PC-9 (cell line): ENCODE results near the gene OR2A25. TPM values are rescaled to one million over a fixed set of nuclear protein-coding genes. Genes with fewer than 3 reads are reported as not detected.

Experiments used
- BruUV-seq: library from RNA; stranded (reverse); fragments of 400-500 nt; replicated peaks from 2 replicates; lab custom pipeline; 2021; lab: Mats Ljungman, UMichigan
- CTCF ChIA-PET: fragments of 300-600 bp; sonication (Branson Sonifier 250); formaldehyde crosslinking; loops from one replicate; lab custom pipeline; 2022; ENCODE audit warnings: antibody characterized with exemption; lab: Charles Lee
- POLR2A ChIA-PET: fragments of 300-600 bp; sonication (Branson Sonifier 250); formaldehyde crosslinking; loops from one replicate; lab custom pipeline; 2022; ENCODE audit warnings: antibody characterized with exemption; ENCODE audit not compliant: unreplicated experiment; lab: Charles Lee
- DNase-seq, 2 experiments: peaks; one replicate each; pipeline versions ENCODE4 v3.0.0 to v3.0.0-alpha.2; 2015 to 2022; ENCODE audit warnings: mixed read lengths in 1 of 2
- H2AFZ ChIP-seq: fragments of 200-600 bp; sonication (generic); 2 replicates; pipeline ENCODE4 v1.8.1; 2017; ENCODE audit warnings: antibody characterized with exemption
- H3F3A ChIP-seq: fragments of 200-600 bp; sonication (generic); 2 replicates; pipeline ENCODE4 v1.8.1; 2017; ENCODE audit warnings: antibody characterized with exemption, mild to moderate bottlenecking, low read depth; ENCODE audit not compliant: insufficient read depth
- H3K27ac ChIP-seq: fragments of 200-600 bp; sonication (generic); 2 replicates; pipeline ENCODE4 v1.6.1; 2016; ENCODE audit warnings: mixed run types
- H3K27me3 ChIP-seq: fragments of 200-600 bp; sonication (generic); 2 replicates; pipeline ENCODE4 v1.6.1; 2016; ENCODE audit warnings: low read depth, mixed run types; ENCODE audit not compliant: insufficient read depth
- H3K36me3 ChIP-seq: fragments of 200-600 bp; sonication (generic); 2 replicates; pipeline ENCODE4 v1.6.1; 2016; ENCODE audit warnings: low read depth, mixed run types
- H3K4me1 ChIP-seq: fragments of 200-600 bp; sonication (generic); replicated peaks from 2 replicates; pipeline ENCODE4 v1.6.1; 2016; ENCODE audit warnings: mixed run types; ENCODE audit not compliant: insufficient read depth
- H3K4me2 ChIP-seq: fragments of 200-600 bp; sonication (generic); 2 replicates; pipeline ENCODE4 v1.6.1; 2017; ENCODE audit warnings: mixed run types
- H3K4me3 ChIP-seq: fragments of 200-600 bp; sonication (generic); 2 replicates; pipeline ENCODE4 v1.6.1; 2016; ENCODE audit warnings: mixed run types
- H3K79me2 ChIP-seq: fragments of 200-600 bp; sonication (generic); 2 replicates; pipeline ENCODE4 v1.6.1; 2017; ENCODE audit warnings: low read depth, mixed run types
- H3K9me2 ChIP-seq: fragments of 200-600 bp; sonication (generic); 2 replicates; pipeline ENCODE4 v1.8.1; 2017; ENCODE audit warnings: mild to moderate bottlenecking; ENCODE audit not compliant: insufficient read depth
- H3K9me3 ChIP-seq: fragments of 200-600 bp; sonication (generic); 2 replicates; pipeline ENCODE4 v1.8.1; 2016; ENCODE audit warnings: low read depth; ENCODE audit not compliant: insufficient read depth
- H4K20me1 ChIP-seq: fragments of 200-600 bp; sonication (generic); 2 replicates; pipeline ENCODE4 v1.8.1; 2017; ENCODE audit not compliant: insufficient read depth
- CTCF ChIP-seq: fragments of 200-600 bp; sonication (generic); conservative IDR thresholded peaks from 2 replicates; pipeline ENCODE4 v1.6.1; 2017; ENCODE audit warnings: mixed run types, antibody characterized with exemption, mild to moderate bottlenecking, moderate library complexity
- EZH2 ChIP-seq: fragments of 200-600 bp; sonication (generic); IDR thresholded peaks from 2 replicates; pipeline ENCODE4 v1.8.0; 2017; ENCODE audit warnings: antibody characterized with exemption, low read depth
- intact Hi-C: fragments of 100-400 bp; cut with micrococcal nuclease; formaldehyde crosslinking; loops from one replicate; pipeline ENCODE4 v1.10.0; 2022; ENCODE audit not compliant: unreplicated experiment
- total RNA-seq: library from RNA; stranded (reverse); gene quantifications from 2 replicates; pipeline ENCODE4 v1.2.3, GENCODE V29; 2021

Gene OR2A25
- total RNA-seq, 1 experiment from 2014 or later = not detected

DNA sequence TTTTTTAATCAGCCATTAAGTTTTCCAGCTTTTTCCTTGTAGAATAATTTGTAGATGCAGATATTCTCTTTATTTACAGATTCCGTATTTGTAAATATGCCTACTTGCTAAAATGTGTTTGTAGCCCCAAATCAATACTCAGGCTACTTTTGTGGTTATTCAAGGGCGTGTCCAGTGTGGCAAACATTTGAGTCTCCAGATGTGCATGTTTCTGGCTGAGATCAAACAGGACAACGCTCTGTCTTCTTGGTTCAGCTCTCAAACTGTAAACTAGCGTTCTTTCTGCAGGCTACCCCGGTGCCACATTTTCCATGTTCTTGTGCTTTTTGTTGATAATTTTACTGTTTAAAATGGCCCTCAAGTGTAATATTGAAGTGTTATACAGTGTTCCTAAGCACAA, 37.1 kb upstream of the OR2A25 start:
- Histone ChIP-seq H3K36me3 (no peaks in the 10 kb centered on the region), H2AFZ (no peak overlapping the region), H3K4me3 (no peak overlapping the region), H3K79me2 (no peaks in the 10 kb centered on the region), H3K9me2 (no peaks in the 10 kb centered on the region), H3K9me3 (no peaks in the 10 kb centered on the region), H3F3A (no peaks in the 10 kb centered on the region), H3K4me1 (no peaks in the 10 kb centered on the region), H3K4me2 (no peak overlapping the region), H4K20me1 (no peaks in the 10 kb centered on the region), H3K27me3 (no peaks in the 10 kb centered on the region), H3K27ac (no peak overlapping the region)
- BruUV-seq = no TSS peak
- intact Hi-C loops = no loop called here
- CTCF ChIA-PET = no interaction called here
- DNase-seq = no peak
- POLR2A ChIA-PET = no interaction called here
- TF ChIP-seq EZH2 = no peak
- no peak for TF ChIP-seq CTCF

DNA sequence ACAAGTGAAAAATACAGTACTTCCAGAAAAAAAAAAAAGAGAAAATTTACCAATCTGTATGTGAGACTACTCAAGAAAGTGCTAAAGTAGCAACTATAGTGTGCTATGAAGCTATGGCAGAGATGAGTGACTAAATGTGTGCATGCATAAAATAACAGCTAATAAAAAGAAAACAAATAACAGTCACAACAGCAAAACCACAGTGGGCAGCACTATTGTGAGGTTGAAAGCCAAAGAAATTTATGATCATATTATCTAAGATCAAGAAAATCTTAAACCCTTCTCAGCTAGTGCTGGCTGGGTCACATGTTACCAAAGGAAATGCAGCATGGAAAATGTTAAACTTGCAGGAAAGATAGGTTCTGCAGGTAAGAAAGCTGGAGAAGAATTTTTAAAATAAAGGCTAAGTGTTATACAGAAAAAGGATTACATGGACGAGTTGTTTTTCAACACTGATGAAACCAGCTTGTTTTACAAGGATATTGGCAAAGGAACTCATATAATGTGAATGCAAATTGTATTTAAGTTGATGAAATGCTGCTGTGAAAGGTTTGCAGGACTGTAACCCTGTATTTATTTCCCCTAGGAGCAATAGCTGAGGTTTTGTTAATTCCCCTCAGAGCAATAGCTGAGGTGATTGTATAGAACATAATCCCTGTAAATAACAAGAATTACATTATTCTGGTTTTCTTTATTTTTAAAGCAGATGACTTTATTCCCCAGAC, 36.5 kb upstream of the OR2A25 start:
- Histone ChIP-seq H3K9me3 (no peaks in the 10 kb centered on the region), H3K4me1 (no peaks in the 10 kb centered on the region), H3K9me2 (no peaks in the 10 kb centered on the region), H3K36me3 (no peaks in the 10 kb centered on the region), H3F3A (no peaks in the 10 kb centered on the region), H3K27ac (no peak overlapping the region), H3K4me2 (no peak overlapping the region), H4K20me1 (no peaks in the 10 kb centered on the region), H3K27me3 (no peaks in the 10 kb centered on the region), H3K79me2 (no peaks in the 10 kb centered on the region), H2AFZ (no peak overlapping the region), H3K4me3 (no peak overlapping the region)
- POLR2A ChIA-PET = no interaction called here
- intact Hi-C loops = no loop called here
- CTCF ChIA-PET = no interaction called here
- DNase-seq = no peak
- no peak for TF ChIP-seq CTCF
- TF ChIP-seq EZH2 = no peak
- no TSS peak for BruUV-seq

GRCh38 chr7:144035385-144035784, 34.2 kb upstream of the OR2A25 start:
- Histone ChIP-seq H3K9me3 (no peaks in the 10 kb centered on the region), H3K4me1 (no peaks in the 10 kb centered on the region), H3K4me3 (no peak overlapping the region), H3K9me2 (no peaks in the 10 kb centered on the region), H3K36me3 (no peaks in the 10 kb centered on the region), H2AFZ (no peak overlapping the region), H3K4me2 (no peak overlapping the region), H3K27ac (no peak overlapping the region), H3K79me2 (no peaks in the 10 kb centered on the region), H3F3A (no peaks in the 10 kb centered on the region), H3K27me3 (no peaks in the 10 kb centered on the region), H4K20me1 (no peaks in the 10 kb centered on the region)
- DNase-seq = no peak
- BruUV-seq = no TSS peak
- CTCF ChIA-PET = no interaction called here
- no peak for TF ChIP-seq CTCF
- no peak for TF ChIP-seq EZH2
- intact Hi-C loops = no loop called here
- POLR2A ChIA-PET = no interaction called here
